GM18519 (cell line): ENCODE results near the gene HS6ST2.

ENCODE experiments used
- ATAC-seq: cut with Tn5 transposase; IDR thresholded peaks from one replicate; pipeline ENCODE4 v1.9.1; 2021; ENCODE audit warnings: mild to moderate bottlenecking, moderate library complexity; ENCODE audit not compliant: unreplicated experiment, low FRiP score

Gene HS6ST2

GRCh38 chrX:132631579-132632232 lies 326.7 kb downstream of the HS6ST2 start:
- ATAC-seq, result no peak

GRCh38 chrX:132624466-132624865 lies 334.0 kb downstream of the HS6ST2 start:
- ATAC-seq, result no peak

DNA sequence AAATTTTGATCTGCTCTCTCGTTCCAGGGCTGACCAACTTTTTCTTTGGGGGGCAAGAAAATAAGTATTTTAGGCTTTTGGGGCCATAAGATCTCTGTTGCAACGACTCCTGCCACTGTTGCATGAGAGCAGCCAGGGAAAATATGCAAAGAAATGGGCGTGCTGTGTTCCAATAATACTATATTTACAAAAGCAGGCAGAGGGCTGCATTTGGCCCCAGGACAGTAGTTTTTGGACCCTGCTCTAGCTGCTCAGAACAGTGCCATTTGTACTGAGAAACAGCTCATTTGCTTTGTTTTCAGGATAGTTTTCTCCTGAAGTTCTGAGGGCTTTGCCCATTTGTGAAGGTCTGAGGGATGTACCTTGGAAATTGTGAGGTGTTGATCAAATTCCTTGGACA lies 334.5 kb downstream of the HS6ST2 start:
- ATAC-seq, result no peak

DNA sequence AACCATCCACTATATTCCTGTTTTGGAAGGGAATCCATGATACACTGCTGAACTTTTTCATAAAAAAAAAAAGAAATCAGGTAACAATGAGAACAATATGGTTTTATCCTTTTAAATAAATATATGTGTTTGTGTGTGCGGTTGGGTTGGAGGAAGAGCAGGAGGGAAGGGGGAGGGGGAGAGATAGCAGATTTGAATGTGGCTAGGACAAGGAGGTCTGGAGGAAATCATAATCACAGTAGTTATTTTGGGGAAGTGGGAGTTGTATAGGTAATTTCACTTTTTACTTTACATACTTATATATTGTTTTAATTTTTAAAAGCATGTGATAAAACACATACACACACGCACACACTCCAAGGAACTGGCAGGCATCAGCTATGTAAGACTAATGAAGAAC lies 335.1 kb downstream of the HS6ST2 start:
- no peak for ATAC-seq

- ATAC-seq, result no peak
These were observed 336.3 kb downstream of the HS6ST2 start for GRCh38 chrX:132622130-132622529.

DNA sequence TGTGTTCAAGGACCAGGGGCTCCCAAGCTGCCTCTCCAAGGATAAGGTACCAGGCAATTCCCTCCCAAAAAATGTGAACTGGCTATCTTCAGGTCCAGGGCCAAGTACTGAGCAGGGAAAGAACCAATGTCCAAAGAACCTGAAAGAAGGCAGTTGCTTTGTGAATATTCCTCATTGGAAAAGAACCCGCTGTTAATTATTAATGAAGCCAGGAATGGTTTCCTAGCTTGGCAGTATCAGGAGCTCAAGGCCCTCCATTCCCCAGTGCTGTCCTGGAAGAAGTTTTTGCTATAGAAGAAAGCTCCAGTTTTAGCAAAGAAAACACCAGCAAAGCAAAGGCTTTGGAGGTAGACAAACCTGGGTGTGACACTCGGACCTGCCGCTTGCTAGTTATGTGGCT lies 339.6 kb downstream of the HS6ST2 start:
- no peak for ATAC-seq

GRCh38 chrX:132615391-132616131 lies 342.9 kb downstream of the HS6ST2 start:
- no peak for ATAC-seq

DNA sequence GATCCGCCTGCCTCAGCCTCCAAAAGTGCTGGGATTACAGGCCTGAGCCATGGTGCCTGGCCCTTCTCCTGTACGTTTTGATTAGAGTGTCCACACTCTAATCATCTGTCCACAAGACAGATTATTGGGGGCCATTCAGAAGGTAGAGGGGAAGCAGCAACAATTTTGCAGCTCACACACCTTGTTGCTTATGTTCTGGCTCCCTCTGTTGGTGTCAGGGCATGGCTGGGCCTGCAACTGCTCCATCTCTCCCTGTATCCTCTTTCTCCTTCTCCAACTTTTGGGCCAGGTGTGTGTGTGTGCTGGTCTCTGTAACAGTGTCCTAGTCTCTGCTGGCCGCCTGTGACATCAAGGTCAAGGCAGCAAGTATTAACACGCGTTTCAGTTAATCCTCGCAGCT lies 344.1 kb downstream of the HS6ST2 start:
- ATAC-seq, result no peak

- ATAC-seq, result no peak
These were observed 344.6 kb downstream of the HS6ST2 start for GRCh38 chrX:132613801-132614200.

- no peak for ATAC-seq
These were observed 345.4 kb downstream of the HS6ST2 start for GRCh38 chrX:132612821-132613564.

DNA sequence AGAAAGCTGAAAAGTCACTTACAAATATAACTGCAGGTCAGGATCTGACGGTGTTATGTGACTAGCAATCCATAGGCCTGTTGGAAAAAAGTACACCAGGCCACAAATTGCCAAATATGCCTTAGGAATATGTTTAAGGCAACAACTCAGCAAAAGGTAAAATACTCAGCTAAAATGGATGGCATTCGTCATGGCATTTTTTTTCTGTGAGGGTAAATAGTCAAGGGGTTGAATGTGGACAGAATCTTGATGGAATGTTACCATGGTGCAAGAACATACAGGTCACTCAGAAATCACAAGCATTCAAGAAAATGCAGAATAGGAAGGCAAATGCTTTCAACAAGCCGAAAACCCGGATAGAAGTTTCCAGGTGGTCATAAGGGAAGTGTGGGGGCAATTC lies 347.9 kb downstream of the HS6ST2 start:
- ATAC-seq, result no peak

- ATAC-seq, result no peak
These were observed 349.0 kb downstream of the HS6ST2 start for GRCh38 chrX:132609362-132609848.

GRCh38 chrX:132603700-132604286 lies 354.6 kb downstream of the HS6ST2 start:
- ATAC-seq, result no peak

- ATAC-seq, result no peak
These were observed 355.7 kb downstream of the HS6ST2 start for GRCh38 chrX:132602701-132603100.

- ATAC-seq, result no peak
These were observed 363.4 kb downstream of the HS6ST2 start for GRCh38 chrX:132594999-132595398.

DNA sequence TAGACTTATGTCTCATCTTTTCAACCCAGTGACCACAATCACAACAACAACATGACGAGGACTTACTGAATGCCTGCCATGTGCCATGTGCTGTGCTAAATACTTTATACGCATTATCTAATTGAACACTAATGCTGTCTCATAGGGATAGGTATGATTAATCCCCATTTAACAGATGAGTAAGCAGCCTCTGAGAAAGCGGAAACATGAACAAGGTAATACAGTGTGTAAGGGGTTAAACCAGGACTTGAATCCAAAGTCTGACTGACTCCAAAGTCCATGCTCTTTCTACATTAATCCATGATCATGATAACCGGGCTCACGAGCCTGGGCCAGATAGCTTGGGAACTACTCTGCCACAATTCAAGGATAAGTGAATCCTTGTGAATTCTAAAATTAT lies 364.3 kb downstream of the HS6ST2 start:
- ATAC-seq, result no peak

DNA sequence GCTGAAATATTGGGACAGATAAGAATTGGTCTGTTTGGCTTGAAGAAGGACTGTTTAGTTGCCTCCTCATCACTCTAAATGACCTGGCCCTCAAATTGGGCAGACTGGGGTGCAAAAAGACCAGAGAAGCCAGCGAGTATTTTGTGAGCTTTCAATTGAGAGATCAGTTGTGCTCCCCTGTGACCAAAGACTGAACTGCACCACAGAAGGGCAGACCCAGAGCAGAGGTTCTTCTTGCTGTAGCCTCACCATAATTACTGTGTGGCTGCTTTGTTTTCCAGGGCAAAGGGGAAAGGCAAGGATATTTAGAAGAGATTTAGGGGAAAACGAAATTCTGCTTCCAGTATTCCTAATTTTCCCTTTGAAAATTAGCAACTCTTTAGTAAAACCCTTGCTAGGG lies 365.5 kb downstream of the HS6ST2 start:
- ATAC-seq, result no peak

- no peak for ATAC-seq
These were observed 366.6 kb downstream of the HS6ST2 start for GRCh38 chrX:132591719-132592275.

GRCh38 chrX:132590350-132591026 lies 367.9 kb downstream of the HS6ST2 start:
- no peak for ATAC-seq

GRCh38 chrX:132584936-132585335 lies 373.5 kb downstream of the HS6ST2 start:
- no peak for ATAC-seq
